ENCODE measurements around the gene SH3RF3. TPM values are rescaled to one million over a fixed set of nuclear protein-coding genes. Genes with fewer than 3 reads are reported as not detected.
A peak's percentile ranks its signal among the peaks of the same experiment; 100 is the strongest.

SH3RF3 gene
- total and polyA plus RNA-seq, 12 donors: 0.72 to 19.1 (median 12.2) TPM

GRCh38 chr2:109203246-109204011, 74.4 kb downstream of the SH3RF3 start:
- intact Hi-C loops (cut with DNase I): no loop called here
- Histone ChIP-seq H3K4me3 (no peak overlapping the region), H3K36me3 (replicated peaks in 1 of 2) (no peaks in the 10 kb centered on the region), H3K4me1 (replicated peaks in 1 of 2) (peaks cover 4 to 18% of the 10 kb centered on the region in 2 donors), H3K9me3 (replicated peaks in 1 of 3) (no peaks in the 10 kb centered on the region), H3K27me3 (no peaks in the 10 kb centered on the region), H3K27ac (no peak overlapping the region)
- peak in 2 of 7 donors; percentile 14 to 48 for DNase-seq
- TF ChIP-seq POLR2A (IDR thresholded peaks at IDR 0.05): no peak
- no peak for TF ChIP-seq CTCF (IDR thresholded peaks at IDR 0.05)
- 90 to 98% (median 95%) methylated on average over 12 to 22 of the region's 22 CpGs for WGBS, 4 donors

- 89 to 98% (median 95%) methylated on average over 3 of the region's 3 CpGs for WGBS, 4 donors
- Histone ChIP-seq H3K4me1 (replicated peaks in 1 of 2) (peaks cover 10 to 28% of the 10 kb centered on the region in 2 donors), H3K27me3 (no peaks in the 10 kb centered on the region), H3K36me3 (replicated peaks in 1 of 2) (no peaks in the 10 kb centered on the region), H3K4me3 (no peak overlapping the region), H3K27ac (no peak overlapping the region), H3K9me3 (replicated peaks in 1 of 3) (no peaks in the 10 kb centered on the region)
- intact Hi-C loops (cut with DNase I): no loop called here
- DNase-seq: no peak
- TF ChIP-seq CTCF (IDR thresholded peaks at IDR 0.05) (no peak), POLR2A (IDR thresholded peaks at IDR 0.05) (no peak)
Measured at GRCh38 chr2:109204412-109204811, 75.4 kb downstream of the SH3RF3 start.

- H3K27ac ChIP-seq: no peak overlapping the region
- H3K9me3 ChIP-seq (replicated peaks in 1 of 3): no peaks in the 10 kb centered on the region
- H3K4me3 ChIP-seq: no peak overlapping the region
- H3K27me3 ChIP-seq: no peaks in the 10 kb centered on the region
- intact Hi-C loops (cut with DNase I): no loop called here
- no peak for TF ChIP-seq POLR2A (IDR thresholded peaks at IDR 0.05)
- no peak for TF ChIP-seq CTCF (IDR thresholded peaks at IDR 0.05)
- peak in 2 of 7 donors; percentile 13 to 38 for DNase-seq
- peaks cover 20 to 38% of the 10 kb centered on the region in 2 donors for H3K4me1 ChIP-seq (replicated peaks in 1 of 2)
- no peaks in the 10 kb centered on the region for H3K36me3 ChIP-seq (replicated peaks in 1 of 2)
- WGBS, 4 donors: 91 to 100% (median 93%) methylated on average over 2 to 6 of the region's 6 CpGs
Measured at GRCh38 chr2:109205447-109205846, 76.4 kb downstream of the SH3RF3 start.

- TF ChIP-seq CTCF (IDR thresholded peaks at IDR 0.05): no peak
- TF ChIP-seq POLR2A (IDR thresholded peaks at IDR 0.05): no peak
- H3K36me3 ChIP-seq (replicated peaks in 1 of 2): no peaks in the 10 kb centered on the region
- no peak overlapping the region for H3K4me3 ChIP-seq
- WGBS, 4 donors: 87 to 100% (median 98%) methylated on average over 2 of the region's 2 CpGs
- H3K27me3 ChIP-seq: no peaks in the 10 kb centered on the region
- intact Hi-C loops (cut with DNase I): no loop called here
- H3K9me3 ChIP-seq (replicated peaks in 1 of 3): no peaks in the 10 kb centered on the region
- peaks cover 28 to 43% of the 10 kb centered on the region in 2 donors for H3K4me1 ChIP-seq (replicated peaks in 1 of 2)
- H3K27ac ChIP-seq: no peak overlapping the region
- peak in 2 of 7 donors; percentile 18 to 47 for DNase-seq
Measured at GRCh38 chr2:109206569-109207146, 77.7 kb downstream of the SH3RF3 start.

All from adrenal gland (tissue), 12 donors.